Progenitor cell of endocrine pancreas (in vitro differentiated cells): ENCODE data around the gene PCGF6. TPM values are rescaled to one million over a fixed set of nuclear protein-coding genes. Genes with fewer than 3 reads are reported as not detected.

ENCODE experiments used
- DNase-seq: peaks from one replicate; pipeline ENCODE4 v3.0.0; 2021; ENCODE audit warnings: low spot score; ENCODE audit not compliant: unreplicated experiment
- H3K27ac Mint-ChIP-seq: 2 replicates; pipeline ENCODE4 v1.8.0; 2021; ENCODE audit warnings: mild to moderate bottlenecking, moderate library complexity, mixed read lengths
- H3K27me3 Mint-ChIP-seq: 2 replicates; pipeline ENCODE4 v1.8.0; 2021; ENCODE audit warnings: mixed read lengths
- H3K36me3 Mint-ChIP-seq: 2 replicates; pipeline ENCODE4 v1.8.0; 2022; ENCODE audit warnings: mixed read lengths; ENCODE audit not compliant: insufficient read depth
- H3K4me1 Mint-ChIP-seq: 2 replicates; pipeline ENCODE4 v1.8.0; 2021; ENCODE audit warnings: low read depth, mixed read lengths
- H3K4me3 Mint-ChIP-seq: 2 replicates; pipeline ENCODE4 v1.8.0; 2021; ENCODE audit warnings: low read depth, mild to moderate bottlenecking, moderate library complexity, mixed read lengths
- H3K9me3 Mint-ChIP-seq: 2 replicates; pipeline ENCODE4 v1.8.0; 2021; ENCODE audit warnings: low read depth, mixed read lengths
- CTCF ChIP-seq: fragments of 200-600 bp; sonication (generic); IDR thresholded peaks from one replicate; pipeline ENCODE4 v1.5.0; 2021; ENCODE audit warnings: antibody characterized with exemption, mild to moderate bottlenecking; ENCODE audit not compliant: unreplicated experiment
- microRNA-seq: library from miRNA; unstranded; fragments of <30 nt; microRNA quantifications from one replicate; pipeline ENCODE4 v1.1.0, GENCODE V29; 2020; ENCODE audit warnings: borderline number of aligned reads; ENCODE audit not compliant: unreplicated experiment
- total RNA-seq: library from RNA; stranded (reverse); gene quantifications from 2 replicates; pipeline ENCODE4 v1.2.1, GENCODE V29; 2021

Gene PCGF6
- total RNA-seq, 1 donor from 2014 or later = 13.4 TPM

GRCh38 chr10:103256613-103257012, 94.3 kb downstream of the PCGF6 start:
- peaks cover 18% of the 10 kb centered on the region for H3K9me3 Mint-ChIP-seq
- peaks cover 2% of the 10 kb centered on the region for H3K36me3 Mint-ChIP-seq
- H3K4me3 Mint-ChIP-seq = no peak overlapping the region
- no peak overlapping the region for H3K27ac Mint-ChIP-seq
- H3K27me3 Mint-ChIP-seq = no peaks in the 10 kb centered on the region
- no peaks in the 10 kb centered on the region for H3K4me1 Mint-ChIP-seq
- DNase-seq = no peak
- TF ChIP-seq CTCF = no peak

- Mint-ChIP-seq H3K4me3 (no peak overlapping the region), H3K9me3 (peaks cover 12% of the 10 kb centered on the region), H3K27ac (peak overlapping the region; percentile 15), H3K4me1 (peaks cover 4% of the 10 kb centered on the region), H3K36me3 (peaks cover 4% of the 10 kb centered on the region), H3K27me3 (no peaks in the 10 kb centered on the region)
- no peak for TF ChIP-seq CTCF
- no peak for DNase-seq
Measured at GRCh38 chr10:103254538-103255325, 96.2 kb downstream of the PCGF6 start.

- no peak for TF ChIP-seq CTCF
- H3K4me1 Mint-ChIP-seq = peaks cover 5% of the 10 kb centered on the region
- no peak overlapping the region for H3K4me3 Mint-ChIP-seq
Measured at GRCh38 chr10:103254113-103254512, 96.8 kb downstream of the PCGF6 start.

More at GRCh38 chr10:103254113-103254512, 96.8 kb downstream of the PCGF6 start:
- Mint-ChIP-seq H3K27ac (peak overlapping the region; percentile 15), H3K9me3 (peaks cover 9% of the 10 kb centered on the region), H3K36me3 (peaks cover 3% of the 10 kb centered on the region), H3K27me3 (no peaks in the 10 kb centered on the region)
- no peak for DNase-seq

Small RNAs within 50 kb of the gene (microRNA-seq; reads per million reads assigned to microRNA genes)
- 2,544 reads per million, percentile 85 among the genes with 10 or more reads in this experiment for gene MIR1307

Other genes with a start within 250 kb of the PCGF6 start
- 131 and 135 TPM in 2 replicates for gene NT5C2, start 157.9 kb downstream of the PCGF6 start, total RNA-seq
- gene RPEL1, start 105.3 kb downstream of the PCGF6 start, total RNA-seq = not detected in 2 replicates
- 6.2 TPM in 2 replicates for gene INA, start 74.0 kb downstream of the PCGF6 start, total RNA-seq
- 7.7 and 8.9 TPM in 2 replicates for gene TAF5, start 16.8 kb upstream of the PCGF6 start, total RNA-seq
- gene ATP5MK, start 45.3 kb upstream of the PCGF6 start, total RNA-seq = 251 and 264 TPM in 2 replicates
- 56.1 and 58.1 TPM in 2 replicates for gene PDCD11, start 45.5 kb upstream of the PCGF6 start, total RNA-seq
- gene CALHM2, start 101.2 kb upstream of the PCGF6 start, total RNA-seq = 0.58 and 0.69 TPM in 2 replicates
- not detected in 2 replicates for gene CALHM1, start 107.8 kb upstream of the PCGF6 start, total RNA-seq
- 0.41 and 1.3 TPM in 2 replicates for gene CALHM3, start 128.1 kb upstream of the PCGF6 start, total RNA-seq
- 17.6 and 21.5 TPM in 2 replicates for gene NEURL1, start 142.6 kb upstream of the PCGF6 start, total RNA-seq